Common myeloid progenitor, CD34-positive (primary cell): ENCODE results near the gene COL26A1.
"Not testable (repeated sequence)": the region's sequence is repeated elsewhere in the genome, so short reads cannot be mapped to it uniquely, and the experiment has no call there.

ENCODE experiments used
- CTCF ChIA-PET: fragments of 350-600 bp; sonication (Branson Sonifier 250); formaldehyde crosslinking; loops from one replicate; lab custom pipeline; 2021; ENCODE audit warnings: antibody characterized with exemption; lab: Charles Lee
- POLR2A ChIA-PET: fragments of 350-600 bp; sonication (Branson Sonifier 250); formaldehyde crosslinking; loops from one replicate; lab custom pipeline; 2021; ENCODE audit warnings: antibody characterized with exemption; lab: Charles Lee
- DNase-seq, 3 donors: peaks; one replicate each; pipeline versions ENCODE4 v3.0.0 to v3.0.0-alpha.2; 2013
- H3K27ac ChIP-seq, 2 experiments: 1 replicate in 1 of 2; 2 replicates in 1 of 2; pipeline ENCODE4 v1.7.0; 2013; ENCODE audit warnings: inconsistent platforms in 2 of 2, low read length in 2 of 2, mild to moderate bottlenecking in 2 of 2, low read depth in 1 of 2, moderate library complexity in 1 of 2; ENCODE audit not compliant: severe bottlenecking in 2 of 2, insufficient read depth in 1 of 2, poor library complexity in 1 of 2
- H3K27me3 ChIP-seq, 5 experiments: replicated peaks in 2 of 5; 1 replicate in 3 of 5; 2 replicates in 2 of 5; pipeline versions ENCODE4 v1.6.1 to v1.7.0; 2013; ENCODE audit warnings: low read length in 4 of 5, mild to moderate bottlenecking in 2 of 5, moderate library complexity in 2 of 5, inconsistent platforms in 1 of 5; ENCODE audit not compliant: insufficient read depth in 5 of 5, control insufficient read depth in 4 of 5
- H3K36me3 ChIP-seq, 4 experiments: 1 replicate in 2 of 4; 2 replicates in 2 of 4; pipeline versions ENCODE4 v1.6.1 to v1.7.0; 2013; ENCODE audit warnings: low read length in 3 of 4, control low read depth in 1 of 4, mild to moderate bottlenecking in 1 of 4; ENCODE audit not compliant: control insufficient read depth in 4 of 4, insufficient read depth in 4 of 4
- H3K4me1 ChIP-seq, 4 experiments: 1 replicate in 3 of 4; 2 replicates in 1 of 4; pipeline versions ENCODE4 v1.6.1 to v1.7.1; 2013; ENCODE audit warnings: low read length in 3 of 4, mild to moderate bottlenecking in 3 of 4, control low read depth in 1 of 4, inconsistent platforms in 1 of 4, moderate library complexity in 1 of 4; ENCODE audit not compliant: control insufficient read depth in 4 of 4, insufficient read depth in 4 of 4; ENCODE audit errors: control extremely low read depth in 1 of 4
- H3K4me3 ChIP-seq, 7 experiments: 1 replicate in 4 of 7; 2 replicates in 3 of 7; pipeline versions ENCODE4 v1.5.1 to v1.7.0; 2013; ENCODE audit warnings: mild to moderate bottlenecking in 7 of 7, low read length in 6 of 7, moderate library complexity in 6 of 7, inconsistent platforms in 2 of 7, low read depth in 2 of 7, control low read depth in 1 of 7; ENCODE audit not compliant: insufficient read depth in 4 of 7, control insufficient read depth in 1 of 7; ENCODE audit errors: extremely low read depth in 1 of 7
- H3K9me3 ChIP-seq, 5 experiments: 1 replicate in 4 of 5; 2 replicates in 1 of 5; pipeline versions ENCODE4 v1.6.1 to v1.7.1; 2013; ENCODE audit warnings: low read length in 4 of 5, mild to moderate bottlenecking in 2 of 5, inconsistent platforms in 1 of 5, low read depth in 1 of 5, moderate library complexity in 1 of 5; ENCODE audit not compliant: control insufficient read depth in 4 of 5, insufficient read depth in 2 of 5; ENCODE audit errors: control extremely low read depth in 1 of 5
- WGBS: methylation state at CpG from one replicate; pipeline ENCODE4 v1.1.5; 2013; ENCODE audit not compliant: insufficient coverage; 5-methylcytosine and 5-hydroxymethylcytosine counted together

Gene COL26A1

DNA sequence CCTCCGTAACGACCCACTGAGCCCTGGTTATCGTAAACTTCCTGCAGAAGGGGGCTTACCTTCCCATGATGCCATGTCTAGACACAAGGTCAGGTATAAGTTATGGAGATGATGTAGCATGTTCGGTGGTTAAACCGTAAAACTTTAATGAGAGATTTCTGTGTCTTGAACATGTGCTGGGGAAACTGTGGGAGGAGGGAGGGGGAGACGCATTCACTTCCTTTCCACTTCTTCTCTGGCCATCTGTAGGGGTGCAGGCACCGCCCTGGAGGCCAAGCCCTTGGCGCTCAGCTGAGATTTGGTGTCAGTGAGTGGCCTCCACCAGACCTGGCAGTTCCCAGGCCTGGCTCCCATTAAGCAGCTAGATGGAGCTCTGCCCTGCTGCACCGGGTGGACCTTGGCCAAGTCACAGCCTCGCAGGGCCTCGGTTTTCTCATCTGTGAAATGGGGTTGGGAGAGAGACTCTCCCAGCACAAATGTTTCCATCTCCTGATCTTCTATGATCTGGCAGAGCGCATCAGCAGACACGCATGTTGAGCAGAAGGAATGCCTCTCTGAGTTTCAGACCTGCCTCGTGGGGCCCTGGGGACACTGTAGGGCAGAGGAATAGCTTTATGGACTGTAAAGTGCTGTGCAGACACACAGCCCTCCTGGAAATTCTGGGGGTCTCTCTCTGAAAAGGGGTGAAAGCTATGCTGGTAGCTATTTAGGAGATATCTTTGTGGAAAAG, 106.0 kb downstream of the COL26A1 start:
- peak in 2 of 3 donors; percentile 72 to 80 for DNase-seq
- H3K4me3 ChIP-seq = no peak overlapping the region
- no peaks in the 10 kb centered on the region for H3K36me3 ChIP-seq
- CTCF ChIA-PET = interaction anchor here (1.0 kb wide), 1 partner anchor 20 kb away, joined by 3 read pairs; no protein-coding TSS in a partner anchor
- no peak overlapping the region for H3K27ac ChIP-seq
- peaks cover 0 to 28% (median 21%) of the 10 kb centered on the region in 4 experiments for H3K4me1 ChIP-seq
- WGBS = 64% methylated on average over 8 of the region's 14 CpGs
- H3K9me3 ChIP-seq = no peaks in the 10 kb centered on the region
- H3K27me3 ChIP-seq = no peaks in the 10 kb centered on the region
- POLR2A ChIA-PET = interaction anchor here (0.6 kb wide), 1 partner anchor 33 kb away, joined by 3 read pairs; no protein-coding TSS in a partner anchor

DNA sequence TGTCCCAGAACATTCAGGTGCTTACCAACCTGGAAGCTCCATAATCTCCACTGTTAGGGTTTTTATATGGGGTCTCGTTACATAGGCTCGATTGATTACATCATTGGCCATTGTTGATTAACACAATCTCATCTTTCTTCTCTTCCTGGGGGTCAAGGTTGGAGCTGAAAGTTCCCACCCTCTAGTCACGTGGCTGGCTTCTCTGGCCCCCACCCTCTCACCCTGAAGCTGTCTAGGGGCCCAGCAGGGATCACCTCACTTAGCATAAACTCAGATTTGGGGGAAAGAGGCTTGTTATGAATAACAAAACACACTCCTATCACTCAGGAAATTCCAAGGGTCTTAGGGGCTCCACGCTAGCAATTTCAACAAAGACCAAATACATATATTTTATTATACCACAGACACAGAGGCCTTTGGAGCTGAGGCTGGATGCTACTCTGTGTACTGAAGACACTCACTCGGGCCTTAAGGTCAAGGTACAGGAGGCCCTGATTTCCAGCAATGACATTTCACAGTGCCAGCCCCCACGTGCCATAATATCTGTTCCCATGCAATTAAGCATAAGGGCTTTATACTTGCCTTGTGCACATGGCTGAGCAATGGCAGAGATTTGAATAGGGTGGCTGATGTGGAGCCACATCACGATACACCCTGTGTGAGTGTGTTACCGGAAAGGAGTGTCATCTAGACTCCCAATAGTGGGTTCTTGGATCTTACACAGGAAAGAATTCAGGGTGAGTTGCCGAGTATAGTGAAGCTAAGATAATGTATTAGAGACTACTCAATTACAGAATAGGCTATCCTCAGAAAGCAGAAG, 108.2 kb downstream of the COL26A1 start:
- CTCF ChIA-PET = interaction anchor here (0.9 to 1.3 kb wide), 3 partner anchors 10 to 37 kb away, joined by 3 to 4 read pairs (median 3); no protein-coding TSS in a partner anchor
- POLR2A ChIA-PET = interaction anchor here (0.7 kb wide), 1 partner anchor 38 kb away, joined by 3 read pairs; no protein-coding TSS in a partner anchor
- Histone ChIP-seq H3K4me1 (peaks cover 0 to 21% (median 15%) of the 10 kb centered on the region in 4 experiments), H3K36me3 (no peaks in the 10 kb centered on the region), H3K27ac (no peak overlapping the region), H3K9me3 (no peaks in the 10 kb centered on the region), H3K27me3 (no peaks in the 10 kb centered on the region), H3K4me3 (no peak overlapping the region)
- 100% methylated on average over 3 of the region's 9 CpGs for WGBS
- DNase-seq = no peak

DNA sequence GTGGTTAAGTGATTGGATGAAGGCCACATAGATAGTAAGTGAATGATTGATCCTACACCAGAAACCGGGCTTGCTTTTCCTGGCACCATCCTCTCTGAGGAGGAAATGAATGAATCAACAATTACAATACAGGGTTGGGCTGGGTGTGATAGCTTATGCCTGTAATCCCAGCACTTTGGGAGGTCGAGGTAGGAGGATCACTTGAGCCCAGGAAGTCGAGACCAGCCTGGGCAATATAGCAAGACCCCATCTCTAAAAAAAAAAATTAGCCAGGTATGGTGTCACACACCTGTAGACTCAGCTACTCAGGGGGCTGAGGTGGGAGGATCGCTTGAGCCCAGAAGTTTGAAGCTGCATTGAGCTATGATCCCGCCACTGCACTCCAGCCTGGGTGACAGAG, 111.5 kb downstream of the COL26A1 start:
- POLR2A ChIA-PET = no interaction called here
- Histone ChIP-seq H3K36me3 (no peaks in the 10 kb centered on the region), H3K9me3 (peaks cover 0 to 4% (median 3%) of the 10 kb centered on the region in 5 experiments), H3K4me1 (no peaks in the 10 kb centered on the region), H3K27me3 (no peaks in the 10 kb centered on the region), H3K27ac (no peak overlapping the region), H3K4me3 (no peak overlapping the region)
- no peak for DNase-seq
- WGBS = no CpG with 5 or more reads among the region's 5 CpGs
- CTCF ChIA-PET = no interaction called here

DNA sequence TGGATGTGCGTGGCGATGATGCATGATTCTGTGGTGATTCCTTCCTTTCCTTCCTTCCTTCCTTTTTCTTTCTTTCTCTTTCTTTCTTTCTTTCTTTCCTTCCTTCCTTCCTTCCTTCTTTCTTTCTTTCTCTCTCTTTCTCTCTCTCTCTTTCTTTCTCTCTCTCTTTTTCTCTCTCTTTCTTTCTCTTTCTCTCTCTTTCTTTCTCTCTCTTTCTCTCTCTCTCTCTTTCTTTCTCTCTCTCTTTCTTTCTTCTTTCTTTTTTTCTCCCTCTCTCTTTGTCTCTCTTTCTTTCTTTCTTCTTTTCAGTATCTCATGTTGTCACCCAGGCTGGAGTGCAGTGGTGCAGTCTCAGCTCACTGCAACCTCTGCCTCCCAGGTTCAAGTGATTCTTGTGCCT, 113.0 kb downstream of the COL26A1 start:
- H3K27ac ChIP-seq, H3K4me3 ChIP-seq, CTCF ChIA-PET, POLR2A ChIA-PET, DNase-seq, H3K36me3 ChIP-seq, H3K4me1 ChIP-seq, H3K27me3 ChIP-seq: not testable (repeated sequence)
- WGBS = no CpG with 5 or more reads among the region's 2 CpGs
- peaks cover 0 to 11% (median 3%) of the 10 kb centered on the region in 5 experiments for H3K9me3 ChIP-seq

DNA sequence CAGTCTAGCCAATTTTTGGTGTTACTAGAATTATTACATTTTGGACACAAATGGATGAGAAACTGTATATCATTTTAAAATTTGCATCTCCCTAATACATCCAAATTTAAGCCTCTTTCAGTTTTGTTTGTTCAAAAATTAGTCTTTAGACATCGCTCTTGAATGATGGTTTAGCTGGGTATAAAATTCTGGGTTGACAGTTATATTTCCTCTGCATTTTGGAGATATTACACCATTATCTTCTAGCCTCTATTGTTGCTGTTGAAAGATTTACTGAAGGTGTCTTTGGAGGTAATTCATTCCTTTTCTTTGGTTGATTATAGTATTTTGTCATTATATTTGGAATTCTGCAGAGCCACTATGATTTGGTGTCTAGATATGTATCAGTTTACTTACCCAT, 116.5 kb downstream of the COL26A1 start:
- POLR2A ChIA-PET = no interaction called here
- H3K9me3 ChIP-seq = peaks cover 0 to 11% (median 3%) of the 10 kb centered on the region in 5 experiments
- H3K4me1 ChIP-seq = no peaks in the 10 kb centered on the region
- no CpG with 5 or more reads among the region's 1 CpG for WGBS
- no peak for DNase-seq
- H3K27me3 ChIP-seq = no peaks in the 10 kb centered on the region
- no peak overlapping the region for H3K4me3 ChIP-seq
- H3K27ac ChIP-seq = no peak overlapping the region
- CTCF ChIA-PET = interaction anchor here (1.4 to 1.6 kb wide), 2 partner anchors 12 to 115 kb away, joined by 4 read pairs; no protein-coding TSS in a partner anchor
- no peaks in the 10 kb centered on the region for H3K36me3 ChIP-seq

DNA sequence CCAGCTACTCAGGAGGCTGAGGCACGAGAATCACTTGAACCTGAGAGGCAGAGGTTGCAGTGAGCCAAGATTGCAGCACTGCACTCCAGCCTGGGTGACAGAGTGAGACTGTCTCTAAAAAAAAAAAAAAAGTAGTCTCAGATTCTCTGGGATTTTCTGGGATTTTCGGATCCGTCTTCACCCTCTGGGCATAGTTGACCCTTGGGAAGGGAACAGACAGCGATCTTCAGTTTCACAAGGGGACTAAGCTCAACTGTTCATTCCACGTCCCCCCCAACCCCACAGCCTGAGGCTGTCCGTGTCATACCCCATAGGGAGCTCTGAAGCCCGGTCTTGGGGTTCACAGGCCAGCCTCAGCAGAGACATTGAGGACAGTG, 123.4 kb downstream of the COL26A1 start:
- H3K4me3 ChIP-seq, H3K4me1 ChIP-seq, POLR2A ChIA-PET, H3K27ac ChIP-seq, H3K36me3 ChIP-seq, H3K27me3 ChIP-seq, H3K9me3 ChIP-seq, DNase-seq: not testable (repeated sequence)
- 98% methylated on average over 4 of the region's 7 CpGs for WGBS
- CTCF ChIA-PET = interaction anchor here (0.6 to 1.1 kb wide), 3 partner anchors 22 to 575 kb away, joined by 3 to 4 read pairs (median 4); no protein-coding TSS in a partner anchor
